GM19455 (cell line): Measurements from ENCODE around the gene SPOCK1.

Experiments used
- ATAC-seq: cut with Tn5 transposase; IDR thresholded peaks from one replicate; pipeline ENCODE4 v1.9.1; 2021; ENCODE audit not compliant: unreplicated experiment

Gene SPOCK1

GRCh38 chr5:137303509-137303908, 195.6 kb downstream of the SPOCK1 start:
- ATAC-seq, result no peak

- no peak for ATAC-seq
These were observed 198.5 kb downstream of the SPOCK1 start for GRCh38 chr5:137300411-137301240.

- ATAC-seq, result no peak
These were observed 202.8 kb downstream of the SPOCK1 start for GRCh38 chr5:137296213-137296781.

- ATAC-seq, result no peak
These were observed 204.5 kb downstream of the SPOCK1 start for GRCh38 chr5:137294604-137295003.

- ATAC-seq, result no peak
These were observed 206.6 kb downstream of the SPOCK1 start for GRCh38 chr5:137292461-137293027.

GRCh38 chr5:137291436-137291835, 207.7 kb downstream of the SPOCK1 start:
- ATAC-seq, result no peak

- no peak for ATAC-seq
These were observed 208.1 kb downstream of the SPOCK1 start for GRCh38 chr5:137291031-137291430.

GRCh38 chr5:137290373-137290772, 208.8 kb downstream of the SPOCK1 start:
- ATAC-seq, result no peak

- no peak for ATAC-seq
These were observed 209.3 kb downstream of the SPOCK1 start for GRCh38 chr5:137289856-137290255.

GRCh38 chr5:137287569-137287968, 211.6 kb downstream of the SPOCK1 start:
- ATAC-seq, result no peak

GRCh38 chr5:137286025-137286610, 213.0 kb downstream of the SPOCK1 start:
- no peak for ATAC-seq

- ATAC-seq, result no peak
These were observed 215.3 kb downstream of the SPOCK1 start for GRCh38 chr5:137283801-137284200.

GRCh38 chr5:137282216-137282615, 216.9 kb downstream of the SPOCK1 start:
- no peak for ATAC-seq

GRCh38 chr5:137281201-137281600, 217.9 kb downstream of the SPOCK1 start:
- ATAC-seq, result no peak

GRCh38 chr5:137280656-137281055, 218.5 kb downstream of the SPOCK1 start:
- ATAC-seq, result no peak

GRCh38 chr5:137279521-137280231, 219.4 kb downstream of the SPOCK1 start:
- no peak for ATAC-seq

- no peak for ATAC-seq
These were observed 220.7 kb downstream of the SPOCK1 start for GRCh38 chr5:137278476-137278875.

- ATAC-seq, result no peak
These were observed 224.0 kb downstream of the SPOCK1 start for GRCh38 chr5:137275083-137275482.

- ATAC-seq, result no peak
These were observed 225.6 kb downstream of the SPOCK1 start for GRCh38 chr5:137273511-137273910.

GRCh38 chr5:137272831-137273230, 226.3 kb downstream of the SPOCK1 start:
- ATAC-seq, result no peak

GRCh38 chr5:137269946-137270345, 229.2 kb downstream of the SPOCK1 start:
- ATAC-seq, result no peak
